HG02642 (cell line): ENCODE data around the gene CD68.

ENCODE experiments used
- ATAC-seq: cut with Tn5 transposase; IDR thresholded peaks from one replicate; pipeline ENCODE4 v1.9.1; 2021; ENCODE audit warnings: mild to moderate bottlenecking; ENCODE audit not compliant: unreplicated experiment, poor library complexity

CD68 gene

GRCh38 chr17:7579001-7579833 is at the start of gene CD68:
TSS of gene CD68 (plus strand) at chr17:7579638. CDS start at chr17:7579678, 40 bp downstream.
- peak; percentile 35 for ATAC-seq

- no peak for ATAC-seq
These were observed 49.2 kb upstream of the CD68 start for GRCh38 chr17:7530023-7530900.

GRCh38 chr17:7538050-7538449 is 41.4 kb upstream of the CD68 start:
- ATAC-seq: no peak

- no peak for ATAC-seq
These were observed 40.4 kb upstream of the CD68 start for GRCh38 chr17:7538891-7539545.

GRCh38 chr17:7541074-7541621 is 38.3 kb upstream of the CD68 start:
- no peak for ATAC-seq

- no peak for ATAC-seq
These were observed 34.5 kb upstream of the CD68 start for GRCh38 chr17:7544911-7545310.

- no peak for ATAC-seq
These were observed 30.6 kb upstream of the CD68 start, which contains the start of gene TNFSF12 for GRCh38 chr17:7548585-7549400. TSS of gene TNFSF12 (plus strand) at chr17:7549058. CDS start at chr17:7549154, 96 bp downstream.

- no peak for ATAC-seq
These were observed 29.9 kb upstream of the CD68 start for GRCh38 chr17:7549401-7550055.

- ATAC-seq: no peak
These were observed 29.1 kb upstream of the CD68 start for GRCh38 chr17:7550344-7550743.

GRCh38 chr17:7551396-7551795 is 28.0 kb upstream of the CD68 start:
- no peak for ATAC-seq

GRCh38 chr17:7552621-7553051 is 26.8 kb upstream of the CD68 start:
- no peak for ATAC-seq

GRCh38 chr17:7553356-7553755 is 26.1 kb upstream of the CD68 start:
- ATAC-seq: no peak

GRCh38 chr17:7555320-7555948 is 24.0 kb upstream of the CD68 start:
- no peak for ATAC-seq

- ATAC-seq: no peak
These were observed 22.8 kb upstream of the CD68 start for GRCh38 chr17:7556627-7557026.

GRCh38 chr17:7557147-7557764 is 22.2 kb upstream of the CD68 start:
- ATAC-seq: no peak

GRCh38 chr17:7557775-7558543 is 21.5 kb upstream of the CD68 start:
- no peak for ATAC-seq

GRCh38 chr17:7558544-7559319 is 20.7 kb upstream of the CD68 start, which contains the start of gene TNFSF13:
TSS of gene TNFSF13 (plus strand) at chr17:7558750. CDS start at chr17:7559040, 290 bp downstream.
- no peak for ATAC-seq
